K562 (cell line): ENCODE results near the gene PRKAG2. TPM values are rescaled to one million over a fixed set of nuclear protein-coding genes. Genes with fewer than 3 reads are reported as not detected.

Source experiments
- ATF1 ChIP-seq, 2 experiments: fragments of 450-650 bp in 1 of 2; IDR thresholded peaks; 2 replicates each; pipeline ENCODE4 v1.6.1; 2016; ENCODE audit warnings: missing compliant biosample characterization in 1 of 2, missing genetic modification characterization in 1 of 2
- CHD4 ChIP-seq: fragments of 200-600 bp; sonication (generic); IDR thresholded peaks from 3 replicates; pipeline ENCODE4 v1.6.1; 2012; ENCODE audit warnings: low read depth, mild to moderate bottlenecking, mixed read lengths, low read length, inconsistent platforms; ENCODE audit not compliant: insufficient read depth, insufficient replicate concordance, poor library complexity, severe bottlenecking
- CREB1 ChIP-seq, 2 experiments: sonication (generic) in 1 of 2; formaldehyde crosslinking in 1 of 2; IDR thresholded peaks; 2 replicates each; pipeline versions ENCODE4 v1.6.1 to v1.8.0; 2012 to 2022; ENCODE audit warnings: inconsistent platforms in 1 of 2, mild to moderate bottlenecking in 1 of 2, missing genetic modification reagents in 1 of 2, moderate library complexity in 1 of 2
- CREM ChIP-seq: IDR thresholded peaks from 2 replicates; pipeline ENCODE4 v1.6.1; 2014; ENCODE audit warnings: antibody characterized with exemption, low read depth
- EZH2 ChIP-seq: IDR thresholded peaks from 2 replicates; pipeline ENCODE4 v1.6.1; 2012; ENCODE audit warnings: low read depth, mild to moderate bottlenecking, inconsistent platforms, low read length, borderline replicate concordance
- FOXK1 ChIP-seq: sonication (generic); formaldehyde crosslinking; IDR thresholded peaks from 2 replicates; pipeline ENCODE4 v1.8.0; 2022; ENCODE audit warnings: missing genetic modification reagents, mild to moderate bottlenecking, borderline replicate concordance
- HDAC1 ChIP-seq, 2 experiments: fragments of 450-650 bp; IDR thresholded peaks; 2 replicates each; pipeline ENCODE4 v1.6.1; 2016 to 2017; ENCODE audit warnings: inconsistent platforms in 1 of 2, mild to moderate bottlenecking in 1 of 2, moderate library complexity in 1 of 2
- KLF10 ChIP-seq: fragments of 250-450 bp; sonication (Bioruptor Pico); IDR thresholded peaks from 2 replicates; pipeline ENCODE4 v1.6.1; 2021; ENCODE audit warnings: matching md5 sums
- MXD1 ChIP-seq: fragments of 250-450 bp; sonication (Bioruptor Pico); IDR thresholded peaks from 2 replicates; pipeline ENCODE4 v1.8.0; 2021; ENCODE audit warnings: borderline replicate concordance, mild to moderate bottlenecking, moderate library complexity; ENCODE audit not compliant: poor library complexity, severe bottlenecking
- NFE2 ChIP-seq: IDR thresholded peaks from 2 replicates; pipeline ENCODE4 v1.6.1; 2014; ENCODE audit warnings: antibody characterized with exemption, low read depth
- NFXL1 ChIP-seq: fragments of 450-650 bp; formaldehyde crosslinking; IDR thresholded peaks from 2 replicates; pipeline ENCODE4 v1.4.0; 2021; ENCODE audit warnings: mild to moderate bottlenecking
- PPARD ChIP-seq: fragments of 250-450 bp; sonication (Bioruptor Pico); IDR thresholded peaks from 2 replicates; pipeline ENCODE4 v1.8.0; 2022; ENCODE audit warnings: inconsistent platforms, mild to moderate bottlenecking, moderate library complexity
- RBM14 ChIP-seq: fragments of 200-400 bp; formaldehyde crosslinking; IDR thresholded peaks from 2 replicates; pipeline ENCODE4 v1.6.1; 2018; ENCODE audit warnings: low read depth, mild to moderate bottlenecking, low read length, moderate library complexity, borderline replicate concordance; ENCODE audit not compliant: insufficient read depth
- STAT6 ChIP-seq: sonication (generic); formaldehyde crosslinking; IDR thresholded peaks from 2 replicates; pipeline ENCODE4 v1.8.1; 2023; ENCODE audit warnings: mild to moderate bottlenecking, missing genetic modification reagents
- TAF15 ChIP-seq: fragments of 200-400 bp; formaldehyde crosslinking; IDR thresholded peaks from 2 replicates; pipeline ENCODE4 v1.6.1; 2017; ENCODE audit warnings: mild to moderate bottlenecking, low read depth, low read length, moderate library complexity
- ZBTB5 ChIP-seq: fragments of 450-650 bp; IDR thresholded peaks from 2 replicates; pipeline ENCODE4 v1.6.1; 2017; ENCODE audit warnings: antibody characterized with exemption
- ZNF140 ChIP-seq: fragments of 250-450 bp; sonication (Bioruptor Pico); IDR thresholded peaks from 2 replicates; pipeline ENCODE4 v1.8.0; 2021; ENCODE audit warnings: moderate library complexity, mild to moderate bottlenecking, inconsistent platforms
- ZNF197 ChIP-seq: fragments of 200-800 bp; sonication (Bioruptor generic); IDR thresholded peaks from 2 replicates; pipeline ENCODE4 v1.6.1; 2016; ENCODE audit warnings: low read depth, missing genetic modification characterization, missing compliant biosample characterization
- ZNF253 ChIP-seq: fragments of 250-450 bp; sonication (Bioruptor Pico); conservative IDR thresholded peaks from 2 replicates; pipeline ENCODE4 v1.6.1; 2021; ENCODE audit warnings: mild to moderate bottlenecking
- ZNF280B ChIP-seq: fragments of 250-450 bp; sonication (Bioruptor Pico); IDR thresholded peaks from 2 replicates; pipeline ENCODE4 v1.5.1; 2021; ENCODE audit warnings: mild to moderate bottlenecking
- polyA plus RNA-seq, 8 experiments: library from polyadenylated mRNA; depleted of rRNA in 4 of 8; stranded (reverse) in 5 of 8; unstranded in 3 of 8; fragments of >200 nt; fragmentation: Nextera tagmentation in 2 of 8; fragmentation: Illumina TruSeq in 1 of 8; extraction: Ambion mirVana in 2 of 8; extraction: Trizol in 1 of 8; gene quantifications; 2 replicates each; pipeline versions ENCODE4 v1.2.1 to v1.2.3, GENCODE V29; 2011 to 2014; ENCODE audit warnings: inconsistent platforms in 1 of 8, missing spikeins in 1 of 8
- total RNA-seq, 7 experiments: library from RNA; depleted of rRNA in 6 of 7; stranded (reverse); fragments of >200 nt in 6 of 7; fragmentation: Illumina TruSeq in 2 of 7; extraction: Trizol in 2 of 7; gene quantifications; 2 replicates each; pipeline versions ENCODE4 v1.2.1 to v1.2.3, GENCODE V29; 2011 to 2021; ENCODE audit warnings: low replicate concordance in 1 of 7

PRKAG2 gene
- total and polyA plus RNA-seq, 9 of the 15 experiments (the other 6 are each of a cell fraction or from before 2014, with no cell fraction given): 0.99 to 5.6 (median 3.3) TPM

GRCh38 chr7:151631953-151632749 is 244.8 kb downstream of the PRKAG2 start (continued):
- TF ChIP-seq CHD4 (no peak), MXD1 (CRISPR knock-in tag) (no peak), CREB1 (IDR thresholded peaks at IDR 0.05) (no peak), CREB1 (CRISPR knock-in tag; IDR thresholded peaks at IDR 0.05) (no peak), ZNF280B (CRISPR knock-in tag) (no peak), NFXL1 (CRISPR knock-in tag) (no peak), EZH2 (no peak), NFE2 (no peak), RBM14 (no peak), TAF15 (no peak), HDAC1 (IDR thresholded peaks at IDR 0.05) (no peak), ZNF197 (no peak), ATF1 (CRISPR knock-in tag; IDR thresholded peaks at IDR 0.05) (no peak), ATF1 (tag; IDR thresholded peaks at IDR 0.05) (no peak), ZNF253 (no peak), FOXK1 (no peak), KLF10 (CRISPR knock-in tag) (no peak), STAT6 (CRISPR knock-in tag) (no peak), CREM (peak; percentile 17; the same call in 1 of the 2 replicates), ZBTB5 (no peak), ZNF140 (no peak), PPARD (CRISPR knock-in tag) (no peak)
